H9 (cell line): ENCODE data around the gene A2ML1. TPM values are rescaled to one million over a fixed set of nuclear protein-coding genes. Genes with fewer than 3 reads are reported as not detected.

Experiments used
- DNase-seq: peaks from one replicate; pipeline ENCODE4 v3.0.0-alpha.2; 2017
- H2AFZ ChIP-seq: one replicate; pipeline ENCODE4 v1.6.1; 2013; ENCODE audit warnings: mild to moderate bottlenecking, low read length, control low read depth, moderate library complexity
- H2AK5ac ChIP-seq: 2 replicates; pipeline ENCODE4 v1.6.1; 2013; ENCODE audit warnings: low read length, control low read depth, mixed read lengths; ENCODE audit not compliant: insufficient read length
- H2BK120ac ChIP-seq: one replicate; pipeline ENCODE4 v1.6.1; 2013; ENCODE audit warnings: low read depth, mild to moderate bottlenecking, low read length, control low read depth, inconsistent platforms; ENCODE audit not compliant: poor library complexity, severe bottlenecking
- H2BK12ac ChIP-seq: 2 replicates; pipeline ENCODE4 v1.6.1; 2013; ENCODE audit warnings: low read length, control low read depth, mixed read lengths, low read depth; ENCODE audit not compliant: insufficient read length
- H2BK15ac ChIP-seq: 2 replicates; pipeline ENCODE4 v1.6.1; 2013; ENCODE audit warnings: low read depth, low read length, control low read depth
- H2BK20ac ChIP-seq: one replicate; pipeline ENCODE4 v1.6.1; 2013; ENCODE audit warnings: low read depth, mild to moderate bottlenecking, low read length, control low read depth, inconsistent platforms; ENCODE audit not compliant: poor library complexity, severe bottlenecking
- H2BK5ac ChIP-seq: 2 replicates; pipeline ENCODE4 v1.6.1; 2013; ENCODE audit warnings: low read length, control low read depth, mixed read lengths; ENCODE audit not compliant: insufficient read length
- H3K14ac ChIP-seq: 2 replicates; pipeline ENCODE4 v1.6.1; 2013; ENCODE audit warnings: low read length, control low read depth; ENCODE audit not compliant: insufficient read depth
- H3K18ac ChIP-seq: 2 replicates; pipeline ENCODE4 v1.6.1; 2013; ENCODE audit warnings: low read depth, mild to moderate bottlenecking, mixed read lengths, low read length, control low read depth; ENCODE audit not compliant: insufficient read length
- H3K23ac ChIP-seq: 2 replicates; pipeline ENCODE4 v1.6.1; 2013; ENCODE audit warnings: low read length, control low read depth, mixed read lengths, low read depth; ENCODE audit not compliant: insufficient read length
- H3K23me2 ChIP-seq: 2 replicates; pipeline ENCODE4 v1.6.1; 2013; ENCODE audit warnings: low read depth, mild to moderate bottlenecking, mixed read lengths, low read length, control low read depth; ENCODE audit not compliant: insufficient read length, poor library complexity, severe bottlenecking
- H3K27ac ChIP-seq: 2 replicates; pipeline ENCODE4 v1.5.1; 2013; ENCODE audit warnings: low read length, control low read depth, mixed read lengths, low read depth; ENCODE audit not compliant: insufficient read length
- H3K27me3 ChIP-seq: 2 replicates; pipeline ENCODE4 v1.6.1; 2013; ENCODE audit warnings: low read length, control low read depth, inconsistent platforms; ENCODE audit not compliant: insufficient read depth
- H3K4ac ChIP-seq: 2 replicates; pipeline ENCODE4 v1.6.1; 2013; ENCODE audit warnings: low read depth, mild to moderate bottlenecking, control low read depth, inconsistent platforms, low read length, moderate library complexity
- H3K4me1 ChIP-seq: 2 replicates; pipeline ENCODE4 v1.6.1; 2013; ENCODE audit warnings: low read length, control low read depth, inconsistent platforms; ENCODE audit not compliant: insufficient read depth
- H3K4me2 ChIP-seq: 2 replicates; pipeline ENCODE4 v1.6.1; 2013; ENCODE audit warnings: low read length, control low read depth, mixed read lengths; ENCODE audit not compliant: insufficient read length, insufficient read depth
- H3K56ac ChIP-seq: 2 replicates; pipeline ENCODE4 v1.6.1; 2013; ENCODE audit warnings: low read depth, mild to moderate bottlenecking, mixed read lengths, low read length, control low read depth; ENCODE audit not compliant: insufficient read length
- H3K79me1 ChIP-seq: 2 replicates; pipeline ENCODE4 v1.6.1; 2013; ENCODE audit warnings: low read depth, mild to moderate bottlenecking, moderate library complexity, low read length, control low read depth, inconsistent platforms; ENCODE audit not compliant: insufficient read depth, poor library complexity, severe bottlenecking
- H3K79me2 ChIP-seq: 2 replicates; pipeline ENCODE4 v1.6.1; 2013; ENCODE audit warnings: low read length, control low read depth, inconsistent platforms; ENCODE audit not compliant: insufficient read depth
- H3K9ac ChIP-seq: 2 replicates; pipeline ENCODE4 v1.6.1; 2013; ENCODE audit warnings: low read length, control low read depth, mixed read lengths; ENCODE audit not compliant: insufficient read length; ENCODE audit errors: extremely low read depth
- H3K9me3 ChIP-seq: one replicate; pipeline ENCODE4 v1.6.1; 2013; ENCODE audit warnings: low read depth, low read length, inconsistent platforms; ENCODE audit not compliant: control insufficient read depth
- H3T11ph ChIP-seq: one replicate; pipeline ENCODE4 v1.6.1; 2013; ENCODE audit warnings: mild to moderate bottlenecking, low read length, control low read depth, inconsistent platforms
- H4K20me1 ChIP-seq: one replicate; pipeline ENCODE4 v1.6.1; 2013; ENCODE audit not compliant: control insufficient read depth, insufficient read length, insufficient read depth
- H4K5ac ChIP-seq: 2 replicates; pipeline ENCODE4 v1.6.1; 2013; ENCODE audit warnings: low read depth, mild to moderate bottlenecking, mixed read lengths, low read length, control low read depth; ENCODE audit not compliant: insufficient read length
- H4K8ac ChIP-seq: replicated peaks from 2 replicates; pipeline ENCODE4 v1.6.1; 2013; ENCODE audit warnings: low read length, control low read depth, mixed read lengths, low read depth; ENCODE audit not compliant: insufficient read length
- H4K91ac ChIP-seq: 2 replicates; pipeline ENCODE4 v1.6.1; 2013; ENCODE audit warnings: low read depth, mild to moderate bottlenecking, moderate library complexity, mixed read lengths, low read length, control low read depth; ENCODE audit not compliant: insufficient read length
- H3K27ac Mint-ChIP-seq, 3 experiments: 2 replicates in 2 of 3; 3 replicates in 1 of 3; pipeline ENCODE4 v1.8.0; 2020 to 2021; ENCODE audit warnings: mixed read lengths in 3 of 3, mild to moderate bottlenecking in 1 of 3, moderate library complexity in 1 of 3
- H3K27me3 Mint-ChIP-seq: 2 replicates; pipeline ENCODE4 v1.8.0; 2021; ENCODE audit warnings: low read depth, mild to moderate bottlenecking, moderate library complexity, mixed read lengths
- H3K36me3 Mint-ChIP-seq, 3 experiments: 2 replicates in 2 of 3; 3 replicates in 1 of 3; pipeline ENCODE4 v1.8.0; 2020 to 2021; ENCODE audit warnings: low read depth in 3 of 3, mixed read lengths in 3 of 3; ENCODE audit not compliant: insufficient read depth in 1 of 3
- H3K4me1 Mint-ChIP-seq, 2 experiments: 2 replicates each; pipeline ENCODE4 v1.8.0; 2020; ENCODE audit warnings: mixed read lengths in 2 of 2
- H3K4me3 Mint-ChIP-seq, 2 experiments: 2 replicates in 1 of 2; 3 replicates in 1 of 2; pipeline ENCODE4 v1.8.0; 2020 to 2021; ENCODE audit warnings: mild to moderate bottlenecking in 2 of 2, mixed read lengths in 2 of 2, moderate library complexity in 1 of 2
- H3K9me3 Mint-ChIP-seq, 2 experiments: 2 replicates in 1 of 2; 3 replicates in 1 of 2; pipeline ENCODE4 v1.8.0; 2020; ENCODE audit warnings: mild to moderate bottlenecking in 2 of 2, mixed read lengths in 2 of 2, moderate library complexity in 1 of 2
- CTCF ChIP-seq: fragments of 200-600 bp; sonication (generic); conservative IDR thresholded peaks from 3 replicates; pipeline ENCODE4 v1.8.0; 2021; ENCODE audit warnings: antibody characterized with exemption, mild to moderate bottlenecking
- WGBS: extraction: QIAGEN DNeasy Blood & Tissue Kit; methylation state at CpG from one replicate; pipeline ENCODE4 v1.1.7; 2013; ENCODE audit warnings: missing lambda C conversion rate, low lambda C conversion rate, mixed read lengths; ENCODE audit not compliant: insufficient read length; ENCODE audit errors: extremely low coverage; 5-methylcytosine and 5-hydroxymethylcytosine counted together
- total RNA-seq: library from RNA; stranded (reverse); gene quantifications from 2 replicates; pipeline ENCODE4 v1.2.1, GENCODE V29; 2021

Gene A2ML1
- total RNA-seq, 1 experiment from 2014 or later = 2.8 TPM

DNA sequence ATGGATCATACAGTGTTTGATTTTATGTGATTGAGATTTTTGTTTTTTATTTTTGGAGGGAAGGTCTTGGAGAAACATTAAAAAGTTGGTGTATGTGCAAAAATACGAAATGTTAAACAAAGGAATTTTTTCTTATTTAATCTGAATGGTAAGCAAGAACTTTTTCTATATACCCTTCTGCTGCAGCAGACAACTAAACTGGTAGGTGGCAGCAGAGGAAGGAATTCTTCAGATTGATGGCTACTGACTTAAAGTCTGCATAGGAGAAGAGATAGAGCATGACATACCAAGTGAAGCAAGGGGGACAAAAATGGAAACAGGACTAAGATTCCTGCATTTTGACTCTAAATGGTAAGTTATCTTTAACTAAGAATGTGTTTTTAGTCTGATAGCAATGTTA is 42.0 kb upstream of the A2ML1 start:
- no peak overlapping the region for H4K8ac ChIP-seq
- TF ChIP-seq CTCF = peak; percentile 69; the same call in 2 of the 3 replicates
- H4K5ac ChIP-seq = no peak overlapping the region
- no peaks in the 10 kb centered on the region for H3K4me1 ChIP-seq
- no peak overlapping the region for H2BK120ac ChIP-seq
- Mint-ChIP-seq H3K36me3 (peaks cover 15 to 43% (median 32%) of the 10 kb centered on the region in 3 experiments), H3K4me1 (peaks cover 29% of the 10 kb centered on the region in 2 experiments), H3K4me3 (no peak overlapping the region), H3K27me3 (no peaks in the 10 kb centered on the region), H3K9me3 (no peaks in the 10 kb centered on the region), H3K27ac (peak overlapping the region in 2 of 3 experiments; percentile 64 to 65; a peak in 4 of 7 replicates)
- no peak overlapping the region for H3K9ac ChIP-seq
- H3K27me3 ChIP-seq = no peaks in the 10 kb centered on the region
- H4K91ac ChIP-seq = no peak overlapping the region
- no peaks in the 10 kb centered on the region for H3K79me1 ChIP-seq
- H3K27ac ChIP-seq = no peak overlapping the region
- no peak overlapping the region for H3K4ac ChIP-seq
- H2BK15ac ChIP-seq = no peak overlapping the region
- H3K9me3 ChIP-seq = no peaks in the 10 kb centered on the region
- H3T11ph ChIP-seq = no peak overlapping the region
- no peak overlapping the region for H2BK20ac ChIP-seq
- no peak overlapping the region for H3K4me2 ChIP-seq
- no peak overlapping the region for H2BK5ac ChIP-seq
- H3K23ac ChIP-seq = no peak overlapping the region
- H3K18ac ChIP-seq = no peak overlapping the region
- no CpG with 5 or more reads among the region's 1 CpG for WGBS
- H3K14ac ChIP-seq = no peak overlapping the region
- no peak overlapping the region for H2BK12ac ChIP-seq
- no peaks in the 10 kb centered on the region for H3K79me2 ChIP-seq
- peak; percentile 47 for DNase-seq
- H2AK5ac ChIP-seq = no peak overlapping the region
- H2AFZ ChIP-seq = no peak overlapping the region
- H3K56ac ChIP-seq = no peak overlapping the region
- no peaks in the 10 kb centered on the region for H3K23me2 ChIP-seq
- H4K20me1 ChIP-seq = no peaks in the 10 kb centered on the region
